PC-9 (cell line): ENCODE measurements around the gene WDR93. TPM values are rescaled to one million over a fixed set of nuclear protein-coding genes. Genes with fewer than 3 reads are reported as not detected.

Experiments used
- BruUV-seq: library from RNA; stranded (reverse); fragments of 400-500 nt; replicated peaks from 2 replicates; lab custom pipeline; 2021; lab: Mats Ljungman, UMichigan
- CTCF ChIA-PET: fragments of 300-600 bp; sonication (Branson Sonifier 250); formaldehyde crosslinking; loops from one replicate; lab custom pipeline; 2022; ENCODE audit warnings: antibody characterized with exemption; lab: Charles Lee
- POLR2A ChIA-PET: fragments of 300-600 bp; sonication (Branson Sonifier 250); formaldehyde crosslinking; loops from one replicate; lab custom pipeline; 2022; ENCODE audit warnings: antibody characterized with exemption; ENCODE audit not compliant: unreplicated experiment; lab: Charles Lee
- DNase-seq, 2 experiments: peaks; one replicate each; pipeline versions ENCODE4 v3.0.0 to v3.0.0-alpha.2; 2015 to 2022; ENCODE audit warnings: mixed read lengths in 1 of 2
- H2AFZ ChIP-seq: fragments of 200-600 bp; sonication (generic); 2 replicates; pipeline ENCODE4 v1.8.1; 2017; ENCODE audit warnings: antibody characterized with exemption
- H3F3A ChIP-seq: fragments of 200-600 bp; sonication (generic); 2 replicates; pipeline ENCODE4 v1.8.1; 2017; ENCODE audit warnings: antibody characterized with exemption, mild to moderate bottlenecking, low read depth; ENCODE audit not compliant: insufficient read depth
- H3K27ac ChIP-seq: fragments of 200-600 bp; sonication (generic); 2 replicates; pipeline ENCODE4 v1.6.1; 2016; ENCODE audit warnings: mixed run types
- H3K27me3 ChIP-seq: fragments of 200-600 bp; sonication (generic); 2 replicates; pipeline ENCODE4 v1.6.1; 2016; ENCODE audit warnings: low read depth, mixed run types; ENCODE audit not compliant: insufficient read depth
- H3K36me3 ChIP-seq: fragments of 200-600 bp; sonication (generic); 2 replicates; pipeline ENCODE4 v1.6.1; 2016; ENCODE audit warnings: low read depth, mixed run types
- H3K4me1 ChIP-seq: fragments of 200-600 bp; sonication (generic); replicated peaks from 2 replicates; pipeline ENCODE4 v1.6.1; 2016; ENCODE audit warnings: mixed run types; ENCODE audit not compliant: insufficient read depth
- H3K4me2 ChIP-seq: fragments of 200-600 bp; sonication (generic); 2 replicates; pipeline ENCODE4 v1.6.1; 2017; ENCODE audit warnings: mixed run types
- H3K4me3 ChIP-seq: fragments of 200-600 bp; sonication (generic); 2 replicates; pipeline ENCODE4 v1.6.1; 2016; ENCODE audit warnings: mixed run types
- H3K79me2 ChIP-seq: fragments of 200-600 bp; sonication (generic); 2 replicates; pipeline ENCODE4 v1.6.1; 2017; ENCODE audit warnings: low read depth, mixed run types
- H3K9me2 ChIP-seq: fragments of 200-600 bp; sonication (generic); 2 replicates; pipeline ENCODE4 v1.8.1; 2017; ENCODE audit warnings: mild to moderate bottlenecking; ENCODE audit not compliant: insufficient read depth
- H3K9me3 ChIP-seq: fragments of 200-600 bp; sonication (generic); 2 replicates; pipeline ENCODE4 v1.8.1; 2016; ENCODE audit warnings: low read depth; ENCODE audit not compliant: insufficient read depth
- H4K20me1 ChIP-seq: fragments of 200-600 bp; sonication (generic); 2 replicates; pipeline ENCODE4 v1.8.1; 2017; ENCODE audit not compliant: insufficient read depth
- CTCF ChIP-seq: fragments of 200-600 bp; sonication (generic); conservative IDR thresholded peaks from 2 replicates; pipeline ENCODE4 v1.6.1; 2017; ENCODE audit warnings: mixed run types, antibody characterized with exemption, mild to moderate bottlenecking, moderate library complexity
- EZH2 ChIP-seq: fragments of 200-600 bp; sonication (generic); IDR thresholded peaks from 2 replicates; pipeline ENCODE4 v1.8.0; 2017; ENCODE audit warnings: antibody characterized with exemption, low read depth
- intact Hi-C: fragments of 100-400 bp; cut with micrococcal nuclease; formaldehyde crosslinking; loops from one replicate; pipeline ENCODE4 v1.10.0; 2022; ENCODE audit not compliant: unreplicated experiment
- total RNA-seq: library from RNA; stranded (reverse); gene quantifications from 2 replicates; pipeline ENCODE4 v1.2.3, GENCODE V29; 2021

The WDR93 gene
- total RNA-seq, 1 experiment from 2014 or later, result 1.8 TPM

- Histone ChIP-seq H3K4me1 (peaks cover 9% of the 10 kb centered on the region), H3F3A (peaks cover 36% of the 10 kb centered on the region), H3K27me3 (no peaks in the 10 kb centered on the region), H2AFZ (no peak overlapping the region), H3K9me3 (no peaks in the 10 kb centered on the region), H3K4me2 (no peak overlapping the region), H3K79me2 (peaks cover 16% of the 10 kb centered on the region), H3K9me2 (no peaks in the 10 kb centered on the region), H4K20me1 (no peaks in the 10 kb centered on the region), H3K27ac (no peak overlapping the region), H3K4me3 (no peak overlapping the region), H3K36me3 (peaks cover 13% of the 10 kb centered on the region; the same call in 1 of the 2 replicates)
- intact Hi-C loops, result no loop called here
- POLR2A ChIA-PET, result no interaction called here
- BruUV-seq, result no TSS peak
- no peak for DNase-seq
- TF ChIP-seq EZH2, result no peak
- TF ChIP-seq CTCF, result no peak
- CTCF ChIA-PET, result no interaction called here
These were observed 38.5 kb upstream of the WDR93 start for GRCh38 chr15:89652131-89652530.

- no peak overlapping the region for H2AFZ ChIP-seq
- peaks cover 9% of the 10 kb centered on the region for H3K4me1 ChIP-seq
- H3K4me2 ChIP-seq, result no peak overlapping the region
- CTCF ChIA-PET, result no interaction called here
- H3K9me2 ChIP-seq, result no peaks in the 10 kb centered on the region
- H3K9me3 ChIP-seq, result no peaks in the 10 kb centered on the region
- no peak for DNase-seq
- intact Hi-C loops, result no loop called here
- no peak overlapping the region for H3K27ac ChIP-seq
- BruUV-seq, result no TSS peak
- peaks cover 16% of the 10 kb centered on the region for H3K79me2 ChIP-seq
- H3F3A ChIP-seq, result peaks cover 32% of the 10 kb centered on the region
- no peak overlapping the region for H3K4me3 ChIP-seq
- POLR2A ChIA-PET, result interaction anchor here (0.6 kb wide), 1 partner anchor 36 kb away, joined by 6 read pairs; no protein-coding TSS in a partner anchor
- H3K27me3 ChIP-seq, result no peaks in the 10 kb centered on the region
- TF ChIP-seq EZH2, result no peak
- no peak for TF ChIP-seq CTCF
- H4K20me1 ChIP-seq, result no peaks in the 10 kb centered on the region
- H3K36me3 ChIP-seq, result peaks cover 13% of the 10 kb centered on the region; the same call in 1 of the 2 replicates
These were observed 37.9 kb upstream of the WDR93 start for GRCh38 chr15:89652666-89653065.

DNA sequence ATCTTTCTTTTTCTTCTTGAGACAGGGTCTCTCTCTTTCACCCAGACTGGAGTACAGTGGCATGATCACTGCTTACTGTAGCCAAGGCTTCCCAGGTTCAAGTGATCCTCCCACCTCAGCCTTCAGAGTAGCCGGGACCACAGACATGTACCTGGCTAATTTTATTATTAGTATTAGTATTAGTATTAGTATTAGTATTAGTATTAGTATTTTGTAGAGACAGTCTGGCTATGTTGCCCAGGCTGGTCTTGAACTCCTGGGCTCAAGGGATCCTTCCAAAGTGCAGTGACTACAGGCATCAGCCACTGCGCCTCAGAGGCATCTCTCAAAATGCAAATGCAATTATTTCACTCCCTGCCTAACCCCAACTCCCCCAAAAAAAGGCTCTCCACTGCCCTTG lies 37.0 kb upstream of the WDR93 start:
- no TSS peak for BruUV-seq
- ChIA-PET CTCF (no interaction called here), POLR2A (no interaction called here)
- H3K9me2 ChIP-seq, result no peaks in the 10 kb centered on the region
- H4K20me1 ChIP-seq, result no peaks in the 10 kb centered on the region
- DNase-seq, result no peak
- no peak overlapping the region for H2AFZ ChIP-seq
- H3K79me2 ChIP-seq, result peaks cover 16% of the 10 kb centered on the region
- peak overlapping the region; percentile 34; the same call in 1 of the 2 replicates for H3K27ac ChIP-seq
- H3K36me3 ChIP-seq, result peaks cover 13% of the 10 kb centered on the region; the same call in 1 of the 2 replicates
- peak overlapping the region; percentile 96; the same call in 1 of the 2 replicates for H3K4me3 ChIP-seq
- no peaks in the 10 kb centered on the region for H3K9me3 ChIP-seq
- TF ChIP-seq CTCF (no peak), EZH2 (no peak)
- H3K27me3 ChIP-seq, result no peaks in the 10 kb centered on the region
- H3K4me1 ChIP-seq, result peaks cover 9% of the 10 kb centered on the region
- H3F3A ChIP-seq, result peaks cover 29% of the 10 kb centered on the region
- peak overlapping the region; percentile 92 for H3K4me2 ChIP-seq
- intact Hi-C loops, result no loop called here
